ENCODE data around the gene MAB21L2. TPM values are rescaled to one million over a fixed set of nuclear protein-coding genes. Genes with fewer than 3 reads are reported as not detected.

MAB21L2 gene
- total RNA-seq, 1 experiment from 2014 or later, result not detected

DNA sequence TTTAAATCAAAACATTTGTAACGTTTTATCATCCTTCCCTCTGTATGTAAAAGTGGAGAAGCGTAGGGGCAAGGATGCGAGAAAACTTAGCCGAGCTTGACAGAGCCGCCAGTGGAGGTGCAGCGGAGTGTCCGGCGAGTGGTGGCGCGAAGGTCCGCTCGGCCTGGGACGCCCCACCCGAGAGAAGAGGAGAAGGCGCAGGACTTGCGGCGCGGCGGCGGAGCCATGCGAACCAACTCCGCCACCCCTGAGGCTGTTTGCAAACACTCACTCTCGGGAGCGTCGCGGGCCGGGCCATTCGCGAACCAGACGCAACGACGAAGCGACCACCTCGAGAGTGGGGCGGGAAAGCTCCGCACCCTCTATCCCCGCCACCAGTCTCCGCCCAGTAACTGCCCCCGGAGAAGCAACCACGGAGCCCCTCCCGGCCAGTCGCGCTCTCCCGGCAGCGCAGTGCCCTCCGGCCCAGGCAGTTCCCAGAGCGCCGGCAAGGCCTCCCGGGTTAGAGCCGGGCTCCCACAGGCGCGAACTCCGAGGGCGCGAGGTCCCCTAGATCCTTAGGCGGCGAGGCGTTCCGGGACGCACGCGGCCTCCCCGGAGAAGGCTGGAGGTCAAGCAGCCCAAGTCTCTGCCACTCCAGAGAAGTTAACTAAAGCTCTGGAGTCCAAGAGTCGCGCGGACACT is 2.3 kb upstream of the MAB21L2 start:
- BruUV-seq (replicated peaks), result no TSS peak
- no peak overlapping the region for H3K9ac ChIP-seq (ENCODE audit: low read length)
- ChIA-PET RAD21 (ENCODE audit: low non-redundant PET in 1 of 2, low total read pairs in 2 of 2, uncharacterized antibody in 2 of 2, unreplicated experiment in 2 of 2) (no interaction called here), POLR2A (no interaction called here), CTCF (no interaction called here)
- no peaks in the 10 kb centered on the region for H3K36me3 ChIP-seq (ENCODE audit: control insufficient read depth in 1 of 2, insufficient read depth in 2 of 2, low read length in 2 of 2)
- DNase-seq (ENCODE audit: low read depth, low spot score) (no peak), ATAC-seq (no peak)
- no peaks in the 10 kb centered on the region for H3K9me3 ChIP-seq (ENCODE audit: control insufficient read depth in 1 of 2, insufficient read depth in 1 of 2, low read depth in 1 of 2, low read length in 2 of 2)
- no peaks in the 10 kb centered on the region for H4K20me1 ChIP-seq (ENCODE audit: insufficient read depth)
- no peaks in the 10 kb centered on the region for H3K79me2 ChIP-seq (ENCODE audit: insufficient read depth, low read length)
- TF ChIP-seq SIN3A (IDR thresholded peaks at IDR 0.05; ENCODE audit: low read depth), result no peak
- no peak overlapping the region for H3K4me3 ChIP-seq (replicated peaks in 1 of 2; ENCODE audit: low read depth in 1 of 2, low read length in 2 of 2)
- H3K27me3 ChIP-seq (ENCODE audit: insufficient read depth, low read length), result no peaks in the 10 kb centered on the region
- H3K4me1 ChIP-seq (ENCODE audit: control insufficient read depth in 1 of 2, insufficient read depth in 2 of 2, low read length in 2 of 2), result no peaks in the 10 kb centered on the region
- H3K27ac ChIP-seq (ENCODE audit: low read depth, low read length), result no peak overlapping the region
- H3K9me2 ChIP-seq (ENCODE audit: insufficient read depth), result no peaks in the 10 kb centered on the region
- no peak overlapping the region for H3K4me2 ChIP-seq (ENCODE audit: low read length)
- H2AFZ ChIP-seq (ENCODE audit: low read depth, low read length, poor library complexity, severe bottlenecking), result no peak overlapping the region
- intact Hi-C loops (cut with micrococcal nuclease), result no loop called here

DNA sequence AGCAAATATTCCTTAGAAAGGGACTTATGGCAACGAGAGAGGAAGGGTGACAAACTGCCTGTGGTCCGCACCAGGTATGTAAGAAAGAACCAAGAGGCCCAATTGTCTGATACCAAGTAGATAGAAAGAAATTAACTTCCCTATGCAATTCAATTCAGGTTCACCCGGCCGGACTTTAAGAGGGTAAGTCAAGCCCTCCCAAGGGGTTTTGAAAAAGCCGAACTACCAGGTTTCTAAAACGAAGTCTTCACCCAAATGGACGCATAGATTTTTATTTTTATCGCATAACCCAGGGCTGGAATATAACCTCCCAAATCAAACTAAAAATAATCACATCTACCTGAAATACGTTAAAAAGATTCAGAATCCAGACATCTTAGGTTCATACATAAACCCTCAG is 1.6 kb upstream of the MAB21L2 start:
- Histone ChIP-seq H3K79me2 (ENCODE audit: insufficient read depth, low read length) (no peaks in the 10 kb centered on the region), H3K36me3 (ENCODE audit: control insufficient read depth in 1 of 2, insufficient read depth in 2 of 2, low read length in 2 of 2) (no peaks in the 10 kb centered on the region), H4K20me1 (ENCODE audit: insufficient read depth) (no peaks in the 10 kb centered on the region), H3K4me1 (ENCODE audit: control insufficient read depth in 1 of 2, insufficient read depth in 2 of 2, low read length in 2 of 2) (no peaks in the 10 kb centered on the region), H3K27me3 (ENCODE audit: insufficient read depth, low read length) (no peaks in the 10 kb centered on the region), H3K9ac (ENCODE audit: low read length) (no peak overlapping the region), H3K9me2 (ENCODE audit: insufficient read depth) (no peaks in the 10 kb centered on the region), H3K27ac (ENCODE audit: low read depth, low read length) (no peak overlapping the region), H2AFZ (ENCODE audit: low read depth, low read length, poor library complexity, severe bottlenecking) (no peak overlapping the region), H3K9me3 (ENCODE audit: control insufficient read depth in 1 of 2, insufficient read depth in 1 of 2, low read depth in 1 of 2, low read length in 2 of 2) (no peaks in the 10 kb centered on the region), H3K4me2 (ENCODE audit: low read length) (no peak overlapping the region), H3K4me3 (replicated peaks in 1 of 2; ENCODE audit: low read depth in 1 of 2, low read length in 2 of 2) (no peak overlapping the region)
- ATAC-seq (no peak), DNase-seq (ENCODE audit: low read depth, low spot score) (no peak)
- ChIA-PET RAD21 (ENCODE audit: low non-redundant PET in 1 of 2, low total read pairs in 2 of 2, uncharacterized antibody in 2 of 2, unreplicated experiment in 2 of 2) (no interaction called here), POLR2A (no interaction called here), CTCF (no interaction called here)
- intact Hi-C loops (cut with micrococcal nuclease), result no loop called here
- no TSS peak for BruUV-seq (replicated peaks)
- TF ChIP-seq FOSL1 (IDR thresholded peaks at IDR 0.05; ENCODE audit: low read depth), result no peak
- TF ChIP-seq SRF (IDR thresholded peaks at IDR 0.05; ENCODE audit: low read depth), result no peak
- no peak for TF ChIP-seq CBX3 (IDR thresholded peaks at IDR 0.05; ENCODE audit: low read depth)
- TF ChIP-seq EGR1 (IDR thresholded peaks at IDR 0.05; ENCODE audit: low read depth), result no peak
- no peak for TF ChIP-seq TCF7L2 (IDR thresholded peaks at IDR 0.05; ENCODE audit: borderline replicate concordance, extremely low read depth, insufficient read depth, insufficient read length)
- no peak for TF ChIP-seq ZFX (IDR thresholded peaks at IDR 0.05)
- TF ChIP-seq POLR2A (IDR thresholded peaks at IDR 0.05; ENCODE audit: borderline replicate concordance, extremely low read depth, insufficient read depth, insufficient read length), result no peak
- no peak for TF ChIP-seq ELF1 (IDR thresholded peaks at IDR 0.05; ENCODE audit: borderline replicate concordance, low read depth)
- TF ChIP-seq, protein P1, sequence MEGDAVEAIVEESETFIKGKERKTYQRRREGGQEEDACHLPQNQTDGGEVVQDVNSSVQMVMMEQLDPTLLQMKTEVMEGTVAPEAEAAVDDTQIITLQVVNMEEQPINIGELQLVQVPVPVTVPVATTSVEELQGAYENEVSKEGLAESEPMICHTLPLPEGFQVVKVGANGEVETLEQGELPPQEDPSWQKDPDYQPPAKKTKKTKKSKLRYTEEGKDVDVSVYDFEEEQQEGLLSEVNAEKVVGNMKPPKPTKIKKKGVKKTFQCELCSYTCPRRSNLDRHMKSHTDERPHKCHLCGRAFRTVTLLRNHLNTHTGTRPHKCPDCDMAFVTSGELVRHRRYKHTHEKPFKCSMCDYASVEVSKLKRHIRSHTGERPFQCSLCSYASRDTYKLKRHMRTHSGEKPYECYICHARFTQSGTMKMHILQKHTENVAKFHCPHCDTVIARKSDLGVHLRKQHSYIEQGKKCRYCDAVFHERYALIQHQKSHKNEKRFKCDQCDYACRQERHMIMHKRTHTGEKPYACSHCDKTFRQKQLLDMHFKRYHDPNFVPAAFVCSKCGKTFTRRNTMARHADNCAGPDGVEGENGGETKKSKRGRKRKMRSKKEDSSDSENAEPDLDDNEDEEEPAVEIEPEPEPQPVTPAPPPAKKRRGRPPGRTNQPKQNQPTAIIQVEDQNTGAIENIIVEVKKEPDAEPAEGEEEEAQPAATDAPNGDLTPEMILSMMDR (IDR thresholded peaks at IDR 0.05 in 2 of 3, conservative IDR thresholded peaks at IDR 0.05 in 1 of 3; ENCODE audit: borderline replicate concordance in 1 of 3, insufficient read depth in 1 of 3, low read depth in 2 of 3, low read length in 2 of 3), result no peak
- TF ChIP-seq, protein P2, sequence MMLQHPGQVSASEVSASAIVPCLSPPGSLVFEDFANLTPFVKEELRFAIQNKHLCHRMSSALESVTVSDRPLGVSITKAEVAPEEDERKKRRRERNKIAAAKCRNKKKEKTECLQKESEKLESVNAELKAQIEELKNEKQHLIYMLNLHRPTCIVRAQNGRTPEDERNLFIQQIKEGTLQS (IDR thresholded peaks at IDR 0.05), result no peak
- TF ChIP-seq, protein P3, sequence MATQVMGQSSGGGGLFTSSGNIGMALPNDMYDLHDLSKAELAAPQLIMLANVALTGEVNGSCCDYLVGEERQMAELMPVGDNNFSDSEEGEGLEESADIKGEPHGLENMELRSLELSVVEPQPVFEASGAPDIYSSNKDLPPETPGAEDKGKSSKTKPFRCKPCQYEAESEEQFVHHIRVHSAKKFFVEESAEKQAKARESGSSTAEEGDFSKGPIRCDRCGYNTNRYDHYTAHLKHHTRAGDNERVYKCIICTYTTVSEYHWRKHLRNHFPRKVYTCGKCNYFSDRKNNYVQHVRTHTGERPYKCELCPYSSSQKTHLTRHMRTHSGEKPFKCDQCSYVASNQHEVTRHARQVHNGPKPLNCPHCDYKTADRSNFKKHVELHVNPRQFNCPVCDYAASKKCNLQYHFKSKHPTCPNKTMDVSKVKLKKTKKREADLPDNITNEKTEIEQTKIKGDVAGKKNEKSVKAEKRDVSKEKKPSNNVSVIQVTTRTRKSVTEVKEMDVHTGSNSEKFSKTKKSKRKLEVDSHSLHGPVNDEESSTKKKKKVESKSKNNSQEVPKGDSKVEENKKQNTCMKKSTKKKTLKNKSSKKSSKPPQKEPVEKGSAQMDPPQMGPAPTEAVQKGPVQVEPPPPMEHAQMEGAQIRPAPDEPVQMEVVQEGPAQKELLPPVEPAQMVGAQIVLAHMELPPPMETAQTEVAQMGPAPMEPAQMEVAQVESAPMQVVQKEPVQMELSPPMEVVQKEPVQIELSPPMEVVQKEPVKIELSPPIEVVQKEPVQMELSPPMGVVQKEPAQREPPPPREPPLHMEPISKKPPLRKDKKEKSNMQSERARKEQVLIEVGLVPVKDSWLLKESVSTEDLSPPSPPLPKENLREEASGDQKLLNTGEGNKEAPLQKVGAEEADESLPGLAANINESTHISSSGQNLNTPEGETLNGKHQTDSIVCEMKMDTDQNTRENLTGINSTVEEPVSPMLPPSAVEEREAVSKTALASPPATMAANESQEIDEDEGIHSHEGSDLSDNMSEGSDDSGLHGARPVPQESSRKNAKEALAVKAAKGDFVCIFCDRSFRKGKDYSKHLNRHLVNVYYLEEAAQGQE (IDR thresholded peaks at IDR 0.05; ENCODE audit: low read depth), result no peak
- TF ChIP-seq ZNF274 (IDR thresholded peaks at IDR 0.05; ENCODE audit: low read depth, low read length), result no peak
- TF ChIP-seq POLR2AphosphoS5 (IDR thresholded peaks at IDR 0.05; ENCODE audit: low read depth, low read length), result no peak
- no peak for TF ChIP-seq CEBPB (IDR thresholded peaks at IDR 0.05; ENCODE audit: low read depth)
- TF ChIP-seq SIN3A (IDR thresholded peaks at IDR 0.05; ENCODE audit: low read depth), result no peak
- no peak for TF ChIP-seq EZH2phosphoT487 (IDR thresholded peaks at IDR 0.05; ENCODE audit: borderline replicate concordance)
- TF ChIP-seq SP1 (IDR thresholded peaks at IDR 0.05; ENCODE audit: low read depth), result no peak
